ENCODE measurements around the gene CDT1.

DNA sequence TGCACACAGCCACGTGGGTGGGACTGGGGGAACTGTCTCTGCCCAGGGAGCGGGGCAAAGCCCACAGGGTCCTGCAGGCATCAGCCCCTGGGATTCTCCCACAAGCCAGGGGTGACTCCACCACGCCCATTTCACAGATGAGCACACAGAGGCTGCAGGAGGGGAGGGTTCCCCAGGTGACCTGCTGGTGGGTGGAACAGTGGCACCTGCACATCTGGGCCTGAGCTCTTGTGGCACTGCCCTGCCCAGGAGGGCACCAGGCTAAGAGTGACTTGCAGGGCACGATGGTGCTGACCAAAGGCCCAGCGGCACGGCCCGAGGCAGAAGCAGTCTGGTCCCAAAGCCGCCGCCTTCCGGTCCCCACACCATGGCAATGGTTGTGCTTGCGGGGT, 42.5 kb upstream of the CDT1 start:
- TF ChIP-seq POLR2A (IDR thresholded peaks at IDR 0.05) (no peak), EP300 (IDR thresholded peaks at IDR 0.05) (no peak)
- TF ChIP-seq, protein P1, sequence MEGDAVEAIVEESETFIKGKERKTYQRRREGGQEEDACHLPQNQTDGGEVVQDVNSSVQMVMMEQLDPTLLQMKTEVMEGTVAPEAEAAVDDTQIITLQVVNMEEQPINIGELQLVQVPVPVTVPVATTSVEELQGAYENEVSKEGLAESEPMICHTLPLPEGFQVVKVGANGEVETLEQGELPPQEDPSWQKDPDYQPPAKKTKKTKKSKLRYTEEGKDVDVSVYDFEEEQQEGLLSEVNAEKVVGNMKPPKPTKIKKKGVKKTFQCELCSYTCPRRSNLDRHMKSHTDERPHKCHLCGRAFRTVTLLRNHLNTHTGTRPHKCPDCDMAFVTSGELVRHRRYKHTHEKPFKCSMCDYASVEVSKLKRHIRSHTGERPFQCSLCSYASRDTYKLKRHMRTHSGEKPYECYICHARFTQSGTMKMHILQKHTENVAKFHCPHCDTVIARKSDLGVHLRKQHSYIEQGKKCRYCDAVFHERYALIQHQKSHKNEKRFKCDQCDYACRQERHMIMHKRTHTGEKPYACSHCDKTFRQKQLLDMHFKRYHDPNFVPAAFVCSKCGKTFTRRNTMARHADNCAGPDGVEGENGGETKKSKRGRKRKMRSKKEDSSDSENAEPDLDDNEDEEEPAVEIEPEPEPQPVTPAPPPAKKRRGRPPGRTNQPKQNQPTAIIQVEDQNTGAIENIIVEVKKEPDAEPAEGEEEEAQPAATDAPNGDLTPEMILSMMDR (IDR thresholded peaks at IDR 0.05) = no peak

Data from tibial nerve (tissue), 4 donors.